Choroid plexus epithelial cell (primary cell): ENCODE data around the gene ETDB.
"Not testable (repeated sequence)": the region's sequence is repeated elsewhere in the genome, so short reads cannot be mapped to it uniquely, and the experiment has no call there.

ENCODE experiments used
- DNase-seq: peaks from one replicate; pipeline ENCODE4 v3.0.0-alpha.2; 2010; ENCODE audit warnings: low read depth
- H3K4me3 ChIP-seq: 2 replicates; pipeline ENCODE4 v1.5.1; 2011; ENCODE audit warnings: low read depth, mild to moderate bottlenecking, control low read depth, low read length, moderate library complexity
- TF ChIP-seq, protein P1 (sequence below): conservative IDR thresholded peaks from 2 replicates; pipeline ENCODE4 v1.5.1; 2011; ENCODE audit warnings: low read depth, mild to moderate bottlenecking, control low read depth, inconsistent platforms, low read length, moderate library complexity

The ETDB gene

DNA sequence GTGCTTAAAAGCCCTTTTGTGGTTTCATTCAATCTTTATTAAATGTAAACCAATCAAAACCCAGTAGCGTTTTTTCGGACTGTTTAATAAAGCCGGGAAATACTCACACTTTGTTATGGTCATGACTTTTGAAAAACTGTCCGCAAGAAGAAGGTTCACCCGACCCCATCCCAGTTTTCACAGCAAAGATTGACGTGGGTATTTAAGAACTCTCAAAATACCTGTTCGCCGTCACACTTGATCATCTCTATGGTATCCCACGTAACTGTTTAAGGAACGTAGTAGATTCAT lies 20.9 kb downstream of the ETDB start:
- DNase-seq = no peak
- H3K4me3 ChIP-seq = no peak overlapping the region
- TF ChIP-seq, protein P1, sequence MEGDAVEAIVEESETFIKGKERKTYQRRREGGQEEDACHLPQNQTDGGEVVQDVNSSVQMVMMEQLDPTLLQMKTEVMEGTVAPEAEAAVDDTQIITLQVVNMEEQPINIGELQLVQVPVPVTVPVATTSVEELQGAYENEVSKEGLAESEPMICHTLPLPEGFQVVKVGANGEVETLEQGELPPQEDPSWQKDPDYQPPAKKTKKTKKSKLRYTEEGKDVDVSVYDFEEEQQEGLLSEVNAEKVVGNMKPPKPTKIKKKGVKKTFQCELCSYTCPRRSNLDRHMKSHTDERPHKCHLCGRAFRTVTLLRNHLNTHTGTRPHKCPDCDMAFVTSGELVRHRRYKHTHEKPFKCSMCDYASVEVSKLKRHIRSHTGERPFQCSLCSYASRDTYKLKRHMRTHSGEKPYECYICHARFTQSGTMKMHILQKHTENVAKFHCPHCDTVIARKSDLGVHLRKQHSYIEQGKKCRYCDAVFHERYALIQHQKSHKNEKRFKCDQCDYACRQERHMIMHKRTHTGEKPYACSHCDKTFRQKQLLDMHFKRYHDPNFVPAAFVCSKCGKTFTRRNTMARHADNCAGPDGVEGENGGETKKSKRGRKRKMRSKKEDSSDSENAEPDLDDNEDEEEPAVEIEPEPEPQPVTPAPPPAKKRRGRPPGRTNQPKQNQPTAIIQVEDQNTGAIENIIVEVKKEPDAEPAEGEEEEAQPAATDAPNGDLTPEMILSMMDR = no peak

DNA sequence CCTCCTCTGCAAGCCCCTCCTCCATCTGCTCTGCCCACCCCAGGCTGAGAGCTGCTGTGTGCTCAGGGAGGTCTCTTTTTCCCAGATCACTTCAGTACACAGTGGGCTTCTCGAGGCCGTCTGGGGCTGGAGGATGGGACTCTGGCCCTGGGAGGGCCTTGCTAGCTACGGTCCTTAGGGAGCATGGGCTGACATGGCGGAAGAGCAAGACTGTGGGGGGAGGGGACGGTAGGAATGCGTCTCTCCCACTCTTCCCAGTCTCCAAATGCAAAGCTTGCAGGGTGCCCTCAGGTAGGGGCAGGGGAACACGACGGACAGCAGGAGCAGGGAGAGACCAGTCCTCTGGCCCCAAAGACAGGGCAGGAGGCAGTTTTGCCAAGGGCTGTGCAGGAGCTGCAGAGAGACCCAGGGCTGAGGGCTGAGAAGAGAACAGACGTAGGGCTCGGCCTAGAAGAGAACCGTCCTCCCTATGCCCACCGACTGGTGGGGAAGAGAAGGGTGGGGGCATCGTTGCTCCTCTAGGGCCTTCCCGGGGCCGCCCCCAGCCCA lies 23.1 kb downstream of the ETDB start:
- not testable (repeated sequence) for DNase-seq
- H3K4me3 ChIP-seq = peak overlapping the region; percentile 63

DNA sequence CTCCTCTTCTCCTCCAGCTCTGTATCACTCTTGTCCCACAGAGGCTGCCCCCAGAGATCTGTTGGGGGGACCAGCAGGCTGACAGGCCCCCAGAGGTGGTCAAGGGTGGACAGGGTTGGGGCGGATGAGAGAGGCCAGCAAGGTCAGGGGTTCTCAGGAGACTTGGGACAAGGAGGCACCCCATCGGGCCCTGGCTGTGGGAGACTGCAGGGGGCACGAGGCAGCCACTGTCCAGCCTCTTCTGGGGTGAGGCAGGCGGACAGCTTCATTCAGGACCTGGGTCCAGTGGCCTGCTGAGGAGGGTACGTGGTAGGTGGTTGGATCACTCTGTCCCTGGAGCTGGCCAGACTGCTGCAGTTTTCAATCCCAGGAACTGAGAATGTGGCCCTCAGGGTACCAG lies 24.6 kb downstream of the ETDB start:
- H3K4me3 ChIP-seq = no peak overlapping the region
- DNase-seq = no peak
- TF ChIP-seq, protein P1 = no peak

DNA sequence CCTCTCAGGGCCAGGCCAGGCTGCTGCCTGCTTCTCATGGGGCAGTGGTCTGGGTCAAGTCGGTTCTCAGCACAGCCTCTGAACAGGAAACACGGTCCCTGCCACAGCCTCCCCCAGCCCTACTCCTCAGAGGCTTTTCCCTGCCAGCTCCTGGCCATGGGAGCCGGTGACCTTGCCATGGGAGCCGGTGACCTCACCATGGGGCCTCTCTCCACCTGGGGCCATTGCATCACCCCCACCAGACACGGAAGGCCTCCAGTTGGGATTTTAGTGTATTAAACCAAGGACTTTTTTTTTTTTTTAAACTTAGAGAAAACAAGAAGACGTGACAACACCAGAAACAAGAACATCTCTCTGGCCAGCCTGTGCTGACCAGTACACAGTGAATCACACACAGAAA lies 25.6 kb downstream of the ETDB start:
- TF ChIP-seq, protein P1 = no peak
- DNase-seq = peak; percentile 14
- no peak overlapping the region for H3K4me3 ChIP-seq

DNA sequence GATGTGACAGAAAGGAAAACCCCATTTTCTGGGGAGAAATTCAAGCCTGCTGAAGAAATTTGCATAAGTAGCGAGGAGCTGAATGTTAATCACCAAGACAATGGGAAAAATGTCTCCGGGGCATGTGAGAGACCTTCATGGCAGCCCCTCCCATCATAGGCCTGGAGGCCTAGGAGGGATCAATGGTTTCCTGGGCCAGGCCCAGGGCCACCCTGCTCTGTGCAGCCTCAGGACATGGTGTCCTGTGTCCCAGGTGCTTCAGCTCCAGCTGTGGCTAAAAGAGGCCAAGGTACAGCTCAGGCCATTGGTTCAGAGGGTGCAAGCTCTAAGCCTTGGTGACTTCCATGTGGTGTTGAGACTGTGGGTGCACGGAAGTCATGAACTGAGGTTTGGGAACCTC lies 31.2 kb downstream of the ETDB start:
- no peak for DNase-seq
- TF ChIP-seq, protein P1 = no peak
- H3K4me3 ChIP-seq = no peak overlapping the region

DNA sequence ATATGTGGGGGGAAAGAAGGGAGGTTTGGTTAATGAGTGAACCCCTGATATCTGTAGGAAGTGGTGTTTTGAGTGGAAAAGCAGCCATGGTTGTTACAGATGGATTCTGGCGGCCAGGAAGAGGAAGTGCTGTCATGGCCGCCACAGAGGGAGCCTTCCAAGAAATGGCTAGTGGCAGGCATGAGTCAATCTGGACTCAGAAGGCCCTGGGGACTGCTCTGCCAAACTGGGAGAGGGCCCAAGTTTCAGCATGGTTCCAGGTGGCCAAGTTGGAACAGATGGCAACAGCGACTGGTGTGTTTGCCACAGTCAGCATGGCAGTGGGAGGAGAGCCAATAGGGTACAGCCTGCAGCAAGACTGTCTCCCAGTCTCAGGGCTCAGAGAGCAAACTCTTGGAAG lies 32.5 kb downstream of the ETDB start:
- TF ChIP-seq, protein P1 = no peak
- H3K4me3 ChIP-seq = no peak overlapping the region
- no peak for DNase-seq

DNA sequence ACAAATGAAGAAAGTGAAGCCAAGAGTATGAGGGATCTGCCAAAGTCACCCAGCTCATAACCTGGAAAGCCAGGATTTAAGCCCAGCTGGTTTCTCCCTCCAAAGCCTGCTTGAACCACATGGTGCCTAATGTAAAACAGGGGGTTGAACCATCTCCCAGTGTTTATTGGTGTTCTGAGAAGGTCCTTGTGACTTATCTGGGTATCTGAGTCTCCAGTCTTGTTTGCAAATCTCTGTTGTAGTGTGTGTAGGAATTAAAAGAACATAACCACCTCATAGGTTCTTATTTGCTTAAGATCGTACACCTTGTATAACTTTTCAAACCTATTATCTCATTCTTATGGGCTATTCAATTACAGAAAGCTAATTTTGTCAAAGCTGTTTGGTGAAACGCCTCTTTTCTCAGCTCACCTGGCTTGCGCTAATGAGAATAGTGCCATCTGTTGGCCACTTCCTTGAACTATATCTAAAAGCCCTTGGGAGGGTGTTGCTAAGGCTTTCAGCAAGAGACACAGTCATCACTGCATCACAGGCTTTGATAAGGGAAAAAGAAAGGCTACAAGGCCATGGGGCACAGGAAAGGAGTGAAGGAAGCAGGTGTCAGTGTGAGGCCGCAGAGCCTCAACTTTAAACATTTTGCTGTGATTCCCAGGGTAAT lies 34.0 kb downstream of the ETDB start:
- peak; percentile 77 for DNase-seq
- TF ChIP-seq, protein P1 = peak; percentile 67

More for the DNA sequence above, 34.0 kb downstream of the ETDB start:
- no peak overlapping the region for H3K4me3 ChIP-seq
